HCT116 (cell line): ENCODE results near the gene ZFP3. TPM values are rescaled to one million over a fixed set of nuclear protein-coding genes. Genes with fewer than 3 reads are reported as not detected.

ENCODE experiments used
- ATAC-seq: fragments of 200-7000 bp; cut with Tn5 transposase; 2 replicates; pipeline ENCODE4 v1.9.1; 2020; ENCODE audit warnings: mild to moderate bottlenecking, moderate library complexity
- BruUV-seq: library from RNA; stranded (reverse); fragments of 400-500 nt; replicated peaks from 2 replicates; lab custom pipeline; 2021; lab: Mats Ljungman, UMichigan
- CTCF ChIA-PET: fragments of 300-600 bp; sonication (Branson Sonifier 250); formaldehyde crosslinking; loops from one replicate; lab custom pipeline; 2021; ENCODE audit warnings: antibody characterized with exemption; lab: Charles Lee
- POLR2A ChIA-PET: fragments of 300-600, 350-600 bp; sonication (Branson Sonifier 250); formaldehyde crosslinking; loops from one replicate; lab custom pipeline; 2021; ENCODE audit warnings: antibody characterized with exemption; lab: Charles Lee
- RAD21 ChIA-PET, 2 experiments: fragments of 300-600 bp; sonication (Branson Sonifier 250); formaldehyde crosslinking; loops; one replicate each; lab custom pipeline; 2023; ENCODE audit warnings: low total read pairs in 2 of 2; ENCODE audit not compliant: uncharacterized antibody in 2 of 2, unreplicated experiment in 2 of 2, low non-redundant PET in 1 of 2; lab: Charles Lee
- DNase-seq: peaks from one replicate; pipeline ENCODE4 v3.0.0-alpha.2; 2010; ENCODE audit warnings: low read depth, low spot score
- H2AFZ ChIP-seq: fragments of 200-600 bp; shearing (Covaris generic), sonication (generic); 2 replicates; pipeline ENCODE4 v1.6.1; 2017; ENCODE audit warnings: low read depth, mixed run types, mixed read lengths, antibody characterized with exemption, low read length; ENCODE audit not compliant: poor library complexity, severe bottlenecking
- H3K27ac ChIP-seq: 2 replicates; pipeline ENCODE4 v1.5.1; 2012; ENCODE audit warnings: low read depth, low read length
- H3K27me3 ChIP-seq: fragments of 200-600 bp; sonication (generic); 2 replicates; pipeline ENCODE4 v1.6.1; 2016; ENCODE audit warnings: mixed run types, low read length, mixed read lengths; ENCODE audit not compliant: insufficient read depth
- H3K36me3 ChIP-seq, 2 experiments: fragments of 200-500 bp in 1 of 2; fragments of 200-600 bp in 1 of 2; sonication (Bioruptor generic) in 1 of 2; sonication (generic) in 1 of 2; 2 replicates each; pipeline versions ENCODE4 v1.5.1 to v1.6.1; 2014 to 2016; ENCODE audit warnings: low read length in 2 of 2, inconsistent platforms in 1 of 2, mixed read lengths in 1 of 2, mixed run types in 1 of 2; ENCODE audit not compliant: insufficient read depth in 2 of 2, control insufficient read depth in 1 of 2
- H3K4me1 ChIP-seq, 2 experiments: fragments of 200-600 bp in 1 of 2; sonication (generic) in 1 of 2; 2 replicates each; pipeline versions ENCODE4 v1.5.1 to v1.6.1; 2012 to 2017; ENCODE audit warnings: low read length in 2 of 2, inconsistent platforms in 1 of 2, mild to moderate bottlenecking in 1 of 2, mixed read lengths in 1 of 2, mixed run types in 1 of 2, moderate library complexity in 1 of 2; ENCODE audit not compliant: insufficient read depth in 2 of 2, control insufficient read depth in 1 of 2
- H3K4me2 ChIP-seq: fragments of 200-600 bp; sonication (generic); 2 replicates; pipeline ENCODE4 v1.6.1; 2017; ENCODE audit warnings: mixed run types, low read length, mixed read lengths
- H3K4me3 ChIP-seq, 2 experiments: fragments of 200-600 bp in 1 of 2; sonication (generic) in 1 of 2; replicated peaks in 1 of 2; 2 replicates each; pipeline ENCODE4 v1.5.1; 2011 to 2016; ENCODE audit warnings: low read length in 2 of 2, control low read depth in 1 of 2, low read depth in 1 of 2, mild to moderate bottlenecking in 1 of 2, mixed read lengths in 1 of 2, mixed run types in 1 of 2
- H3K79me2 ChIP-seq: fragments of 200-600 bp; sonication (generic); 2 replicates; pipeline ENCODE4 v1.6.1; 2017; ENCODE audit warnings: mild to moderate bottlenecking, mixed run types, low read length, moderate library complexity, mixed read lengths; ENCODE audit not compliant: insufficient read depth
- H3K9ac ChIP-seq: fragments of 200-600 bp; sonication (generic); 2 replicates; pipeline ENCODE4 v1.6.1; 2016; ENCODE audit warnings: low read length, mixed read lengths
- H3K9me2 ChIP-seq: fragments of 200-600 bp; sonication (generic), shearing (Covaris generic); 2 replicates; pipeline ENCODE4 v1.6.1; 2017; ENCODE audit warnings: mixed run types, mild to moderate bottlenecking, moderate library complexity; ENCODE audit not compliant: insufficient read depth
- H3K9me3 ChIP-seq, 2 experiments: fragments of 200-500 bp in 1 of 2; fragments of 200-600 bp in 1 of 2; sonication (Bioruptor generic) in 1 of 2; sonication (generic) in 1 of 2; 2 replicates each; pipeline ENCODE4 v1.6.1; 2014 to 2017; ENCODE audit warnings: low read length in 2 of 2, mixed read lengths in 2 of 2, inconsistent platforms in 1 of 2, low read depth in 1 of 2, mild to moderate bottlenecking in 1 of 2, mixed run types in 1 of 2, moderate library complexity in 1 of 2; ENCODE audit not compliant: control insufficient read depth in 1 of 2, insufficient read depth in 1 of 2
- H4K20me1 ChIP-seq: fragments of 200-600 bp; sonication (generic), shearing (Covaris generic); 2 replicates; pipeline ENCODE4 v1.6.1; 2017; ENCODE audit warnings: mixed run types, mild to moderate bottlenecking, moderate library complexity; ENCODE audit not compliant: insufficient read depth
- EZH2 ChIP-seq: fragments of 200-600 bp; sonication (generic); IDR thresholded peaks from 2 replicates; pipeline ENCODE4 v1.6.1; 2017; ENCODE audit warnings: antibody characterized with exemption, mixed run types
- FOSL1 ChIP-seq: IDR thresholded peaks from 2 replicates; pipeline ENCODE4 v1.6.1; 2012; ENCODE audit warnings: low read depth
- REST ChIP-seq: IDR thresholded peaks from 2 replicates; pipeline ENCODE4 v1.6.1; 2012; ENCODE audit warnings: low read depth
- intact Hi-C: fragments of 100-400 bp; cut with micrococcal nuclease; formaldehyde crosslinking; loops from 2 replicates; pipeline ENCODE4 v1.10.0; 2022
- total RNA-seq: library from RNA; stranded (reverse); gene quantifications from one replicate; pipeline ENCODE4 v1.2.1, GENCODE V29; 2021; ENCODE audit not compliant: unreplicated experiment

Gene ZFP3
- total RNA-seq, 1 experiment from 2014 or later = 0.05 TPM

- TF ChIP-seq REST = no peak
These were observed 43.6 kb upstream of the ZFP3 start (continued) for GRCh38 chr17:5034651-5035050.

DNA sequence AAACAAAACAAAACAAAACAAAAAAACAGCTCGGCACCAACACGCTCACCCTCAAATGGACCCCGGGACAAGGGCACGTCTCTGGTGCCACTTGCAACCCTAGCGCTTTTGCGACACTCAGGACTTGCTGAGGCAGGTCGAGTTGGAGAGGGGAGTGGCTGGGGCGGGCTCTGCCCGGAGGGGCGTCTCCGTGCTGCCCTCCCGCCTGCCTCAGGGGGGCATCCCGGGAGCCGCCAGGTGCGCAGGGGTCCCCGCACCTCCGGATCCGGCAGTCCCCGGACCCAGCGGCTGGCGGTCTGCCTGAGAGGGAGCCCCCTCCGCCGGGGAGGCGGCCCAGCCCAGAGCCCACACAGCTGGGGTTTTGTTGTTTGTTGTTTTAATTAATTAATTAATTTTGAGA lies 43.0 kb upstream of the ZFP3 start, which contains the start of gene SLC52A1:
TSS of gene SLC52A1 (minus strand) at position 112 of the 400 bp plus-strand sequence. CDS start 820 bp downstream, outside the sequence.
- Histone ChIP-seq H3K36me3 (no peaks in the 10 kb centered on the region), H2AFZ (no peak within 1 kb of the TSS), H3K27ac (no peak within 1 kb of the TSS), H3K79me2 (no peaks in the 10 kb centered on the region), H3K27me3 (no peaks in the 10 kb centered on the region), H3K4me3 (no peak within 1 kb of the TSS), H3K4me2 (no peak within 1 kb of the TSS), H3K4me1 (peaks cover 3 to 11% of the 10 kb centered on the region in 2 experiments; a peak in 3 of 4 replicates), H4K20me1 (no peaks in the 10 kb centered on the region), H3K9ac (no peak within 1 kb of the TSS), H3K9me3 (0 out of 4 replicates have a peak, but pooled peaks cover 0 to 1% of the 10 kb centered on the region in 2 experiments), H3K9me2 (no peaks in the 10 kb centered on the region)
- CTCF ChIA-PET = no interaction called here
- DNase-seq (no peak), ATAC-seq (no peak)
- intact Hi-C loops = no loop called here
- RAD21 ChIA-PET = no interaction called here
- TF ChIP-seq EZH2 (no peak), FOSL1 (no peak)
- no TSS peak for BruUV-seq
- POLR2A ChIA-PET = no interaction called here
